GM12891 (cell line): ENCODE results near the gene PLXNB1.
"Not testable (repeated sequence)": the region's sequence is repeated elsewhere in the genome, so short reads cannot be mapped to it uniquely, and the experiment has no call there.

Experiments used
- DNase-seq: peaks from one replicate; pipeline ENCODE4 v3.0.0; 2011; ENCODE audit warnings: low spot score; ENCODE audit not compliant: insufficient read length
- FAIRE-seq: peaks from 2 replicates; lab custom pipeline; 2011; peaks lifted over from hg19 to GRCh38; lab: Jason Lieb, UNC
- PAX5 ChIP-seq: IDR thresholded peaks from 2 replicates; pipeline ENCODE4 v1.6.1; 2011; ENCODE audit warnings: low read length, moderate library complexity, mild to moderate bottlenecking; ENCODE audit not compliant: insufficient read depth, severe bottlenecking
- POLR2A ChIP-seq: IDR thresholded peaks from 2 replicates; pipeline ENCODE4 v1.6.1; 2011; ENCODE audit warnings: low read depth, low read length, control low read depth
- POLR2AphosphoS5 ChIP-seq: IDR thresholded peaks from 2 replicates; pipeline ENCODE4 v1.6.1; 2011; ENCODE audit warnings: low read depth, low read length, control low read depth
- POU2F2 ChIP-seq: IDR thresholded peaks from 2 replicates; pipeline ENCODE4 v1.6.1; 2011; ENCODE audit warnings: low read depth, mild to moderate bottlenecking, control low read depth, low read length, moderate library complexity
- SPI1 ChIP-seq: IDR thresholded peaks from 2 replicates; pipeline ENCODE4 v1.6.1; 2011; ENCODE audit warnings: low read depth, low read length, control low read depth
- TAF1 ChIP-seq: IDR thresholded peaks from 2 replicates; pipeline ENCODE4 v1.6.1; 2011; ENCODE audit warnings: low read depth, low read length, control low read depth

PLXNB1 gene

GRCh38 chr3:48408823-48409281, 21.0 kb downstream of the PLXNB1 start:
- FAIRE-seq (no peak), DNase-seq (peak; percentile 16)
- no peak for TF ChIP-seq POLR2AphosphoS5
- TF ChIP-seq TAF1: no peak
- TF ChIP-seq POU2F2: no peak
- no peak for TF ChIP-seq POLR2A
- no peak for TF ChIP-seq PAX5
- no peak for TF ChIP-seq SPI1

GRCh38 chr3:48407542-48408099, 22.3 kb downstream of the PLXNB1 start:
- FAIRE-seq (no peak), DNase-seq (no peak)
- TF ChIP-seq POU2F2: no peak
- TF ChIP-seq PAX5: no peak
- no peak for TF ChIP-seq TAF1
- no peak for TF ChIP-seq POLR2A
- no peak for TF ChIP-seq SPI1

DNA sequence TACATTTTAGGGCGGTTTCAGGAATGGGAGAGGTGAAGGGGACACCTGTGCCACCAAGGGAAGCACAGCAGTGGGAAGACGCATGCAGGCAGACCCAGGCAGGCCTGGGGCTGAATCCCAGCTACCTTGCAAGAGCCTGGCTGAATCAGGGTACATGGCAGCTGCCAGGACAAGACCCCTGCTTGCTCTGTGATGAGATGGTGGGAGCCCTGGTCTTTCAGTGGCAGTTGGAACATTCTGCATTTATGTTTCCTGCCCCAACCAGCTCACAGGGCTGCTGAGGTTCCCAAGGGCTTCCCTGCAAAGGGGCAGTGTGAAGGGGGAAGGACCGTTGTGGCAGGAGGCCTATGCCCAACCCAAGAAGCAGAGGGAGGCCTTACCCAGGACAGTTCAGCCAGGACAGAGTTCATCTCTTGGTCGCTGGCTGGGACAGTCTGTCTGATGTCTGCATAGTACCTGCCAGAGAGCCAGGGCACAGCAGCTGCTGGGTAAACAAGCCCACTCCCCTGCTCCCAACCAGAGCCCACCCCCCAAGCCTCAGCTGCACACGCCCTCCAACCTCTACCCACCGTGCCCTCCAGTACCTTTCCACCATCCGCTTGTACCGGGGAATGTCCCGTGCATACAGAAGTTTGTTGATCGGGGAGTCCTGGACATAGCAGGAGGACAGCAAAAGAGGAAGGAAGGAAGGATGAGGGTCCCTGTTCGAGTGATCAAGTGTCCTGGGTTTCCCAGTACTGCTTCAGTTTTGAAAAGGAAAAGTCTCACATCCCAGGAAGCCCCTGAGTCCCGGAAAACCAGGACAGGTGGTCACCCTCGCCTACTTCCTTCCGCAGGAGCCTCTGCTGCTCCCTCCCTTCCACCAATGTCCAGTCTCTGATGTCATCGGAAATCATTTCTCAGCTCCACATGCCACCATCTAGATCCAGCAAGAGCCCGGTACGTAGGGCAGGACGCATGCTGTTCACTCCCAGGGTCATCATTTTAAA, 23.1 kb downstream of the PLXNB1 start:
- peak; percentile 9 for DNase-seq
- TF ChIP-seq POLR2AphosphoS5 (no peak), POU2F2 (no peak), PAX5 (no peak), SPI1 (no peak), POLR2A (no peak), TAF1 (no peak)
- FAIRE-seq: no peak

- TF ChIP-seq PAX5 (no peak), TAF1 (no peak), POU2F2 (no peak), POLR2AphosphoS5 (no peak), POLR2A (no peak), SPI1 (no peak)
- FAIRE-seq (no peak), DNase-seq (no peak)
Observed at GRCh38 chr3:48405971-48406370, 23.9 kb downstream of the PLXNB1 start.

GRCh38 chr3:48405343-48405881, 24.5 kb downstream of the PLXNB1 start:
- no peak for TF ChIP-seq TAF1
- TF ChIP-seq POU2F2: no peak
- TF ChIP-seq PAX5: no peak
- no peak for TF ChIP-seq SPI1
- TF ChIP-seq POLR2A: no peak
- TF ChIP-seq POLR2AphosphoS5: no peak
- DNase-seq: no peak
- FAIRE-seq: no peak

GRCh38 chr3:48404440-48405342, 25.2 kb downstream of the PLXNB1 start:
- DNase-seq: peak; percentile 6
- TF ChIP-seq SPI1 (no peak), POLR2AphosphoS5 (no peak), POLR2A (no peak), POU2F2 (no peak), TAF1 (no peak), PAX5 (no peak)
- no peak for FAIRE-seq

DNA sequence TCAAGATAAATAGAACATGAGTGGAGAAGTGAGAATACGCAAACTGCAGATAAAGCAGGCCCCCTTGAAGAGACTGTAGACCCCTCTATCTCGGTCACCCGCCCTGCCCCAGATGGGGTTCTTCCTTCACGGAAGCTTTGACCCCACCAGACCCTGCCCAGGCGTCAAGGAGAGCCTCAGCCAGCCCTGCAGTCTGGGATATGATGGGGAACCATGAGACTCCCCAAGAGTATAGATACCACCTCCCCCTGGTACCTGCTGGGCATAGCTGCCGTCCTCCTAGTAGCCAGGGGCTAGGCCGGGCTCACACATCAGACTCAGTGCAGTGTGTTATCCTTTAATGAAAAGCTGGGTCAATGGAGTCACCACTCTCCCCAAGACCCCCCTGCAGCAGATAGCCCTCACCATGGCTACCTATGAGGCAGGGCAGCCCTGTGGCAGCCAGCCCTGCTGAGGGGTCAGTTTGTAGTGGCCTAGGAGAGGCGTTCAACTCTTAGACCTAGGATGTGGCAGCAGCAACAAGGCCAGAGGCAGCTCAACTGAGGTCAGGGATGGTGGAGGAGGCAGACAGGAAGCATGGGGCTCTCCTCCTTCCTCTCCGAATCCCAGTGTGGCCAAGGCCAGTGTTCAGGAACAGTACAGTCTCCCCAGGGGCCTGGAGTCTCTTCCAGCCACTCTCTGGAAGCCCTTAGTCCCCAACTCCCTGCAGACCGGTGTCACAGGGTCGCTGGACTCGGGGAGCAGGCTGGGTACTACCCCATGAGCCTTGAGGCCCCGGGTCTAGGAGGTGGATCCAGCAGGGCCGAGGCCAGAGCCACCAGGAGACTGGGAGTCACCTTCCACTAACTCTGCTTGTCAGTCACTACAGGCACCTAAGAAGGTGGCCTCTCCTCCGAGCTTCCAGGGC, 26.1 kb downstream of the PLXNB1 start:
- no peak for FAIRE-seq
- no peak for DNase-seq
- TF ChIP-seq SPI1 (no peak), POLR2AphosphoS5 (no peak), PAX5 (no peak), TAF1 (no peak), POU2F2 (no peak), POLR2A (no peak)

DNA sequence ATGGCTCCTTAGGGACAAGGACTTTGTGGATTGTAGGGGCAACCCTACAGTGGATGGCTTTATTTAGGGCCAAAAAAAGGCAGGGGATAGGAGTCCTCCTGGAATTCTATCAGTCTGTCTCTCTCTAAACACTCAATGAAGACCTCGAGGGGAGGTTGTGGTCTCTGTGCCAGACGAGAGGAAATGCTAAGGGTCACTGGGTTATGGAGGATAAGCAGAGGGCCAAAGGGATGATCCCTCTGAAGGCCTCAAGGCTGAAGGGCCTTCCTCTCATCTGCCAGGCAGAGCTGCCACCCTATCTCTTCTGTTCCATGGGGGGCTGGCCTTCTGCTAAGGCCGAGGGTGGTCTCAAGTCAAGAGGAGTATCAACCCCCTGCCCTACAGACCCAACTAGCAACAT, 27.0 kb downstream of the PLXNB1 start:
- FAIRE-seq (no peak), DNase-seq (no peak)
- no peak for TF ChIP-seq TAF1

- FAIRE-seq (no peak), DNase-seq (no peak)
- TF ChIP-seq TAF1 (no peak), POLR2A (no peak), SPI1 (no peak), PAX5 (no peak)
Observed at GRCh38 chr3:48402281-48402732, 27.6 kb downstream of the PLXNB1 start.

- FAIRE-seq: not testable (repeated sequence)
Observed at GRCh38 chr3:48401434-48401901, 28.4 kb downstream of the PLXNB1 start.

More at GRCh38 chr3:48401434-48401901, 28.4 kb downstream of the PLXNB1 start:
- peak; percentile 5 for DNase-seq
